ENCODE data around the gene GABRA5. TPM values are rescaled to one million over a fixed set of nuclear protein-coding genes. Genes with fewer than 3 reads are reported as not detected.

The GABRA5 gene
- polyA plus RNA-seq, 3 donors: not detected

- no peak for DNase-seq
Measured at GRCh38 chr15:26864664-26865191, 2.1 kb upstream of the GABRA5 start.

GRCh38 chr15:26867200-26868007 is 542 bp downstream of the GABRA5 start:
- Mint-ChIP-seq H3K9me3 (peaks cover 0 to 3% (median 0%) of the 10 kb centered on the region in 7 donors), H3K4me1 (no peaks in the 10 kb centered on the region), H3K36me3 (no peaks in the 10 kb centered on the region), H3K4me3 (peak overlapping the region in 1 of 2 donors; percentile 48), H3K27me3 (ENCODE audit: low read depth in 3 of 3) (peaks cover 26 to 36% (median 28%) of the 10 kb centered on the region in 3 donors), H3K27ac (no peak overlapping the region)
- no peaks in the 10 kb centered on the region for H3K4me1 ChIP-seq (ENCODE audit: control insufficient read depth in 1 of 2, insufficient read depth in 2 of 2, low read length in 2 of 2)
- H4K20me1 ChIP-seq (ENCODE audit: insufficient read depth, low read length): no peaks in the 10 kb centered on the region
- TF ChIP-seq CTCF (IDR thresholded peaks at IDR 0.05): no peak
- H3K4me2 ChIP-seq (replicated peaks; ENCODE audit: extremely low read depth, low read length, poor library complexity, severe bottlenecking): no peak overlapping the region
- H2AFZ ChIP-seq (ENCODE audit: insufficient read depth, low read depth, low read length, poor library complexity, severe bottlenecking): no peak overlapping the region
- no peak overlapping the region for H3K27ac ChIP-seq (ENCODE audit: low read depth in 1 of 2, low read length in 2 of 2)
- DNase-seq: no peak
- no peak overlapping the region for H3K4me3 ChIP-seq (replicated peaks in 1 of 3; ENCODE audit: low read depth in 2 of 3, low read length in 3 of 3)
- no peaks in the 10 kb centered on the region for H3K9me3 ChIP-seq (replicated peaks in 1 of 2; ENCODE audit: control insufficient read depth in 1 of 2, insufficient read depth in 1 of 2, low read length in 2 of 2)
- H3K27me3 ChIP-seq (ENCODE audit: control insufficient read depth in 2 of 2, insufficient read depth in 2 of 2, low read length in 2 of 2): peaks cover 9 to 33% of the 10 kb centered on the region in 2 donors
- intact Hi-C loops (cut with micrococcal nuclease): no loop called here
- H3K9ac ChIP-seq (ENCODE audit: insufficient read depth, low read length, poor library complexity, severe bottlenecking): no peak overlapping the region
- H3K79me2 ChIP-seq (ENCODE audit: insufficient read depth, low read length): no peaks in the 10 kb centered on the region
- WGBS (ENCODE audit: insufficient coverage): 2% methylated on average over 101 of the region's 104 CpGs
- H3K36me3 ChIP-seq (replicated peaks in 1 of 2; ENCODE audit: control insufficient read depth in 1 of 2, insufficient read depth in 2 of 2, low read length in 2 of 2): no peaks in the 10 kb centered on the region

More at GRCh38 chr15:26864664-26865191, 2.1 kb upstream of the GABRA5 start:
- Histone ChIP-seq H3K9ac (ENCODE audit: insufficient read depth, low read length, poor library complexity, severe bottlenecking) (no peak overlapping the region), H3K27ac (ENCODE audit: low read depth in 1 of 2, low read length in 2 of 2) (no peak overlapping the region), H4K20me1 (ENCODE audit: insufficient read depth, low read length) (no peaks in the 10 kb centered on the region), H3K9me3 (replicated peaks in 1 of 2; ENCODE audit: control insufficient read depth in 1 of 2, insufficient read depth in 1 of 2, low read length in 2 of 2) (no peaks in the 10 kb centered on the region), H3K4me3 (replicated peaks in 1 of 3; ENCODE audit: low read depth in 2 of 3, low read length in 3 of 3) (no peak overlapping the region), H3K27me3 (ENCODE audit: control insufficient read depth in 2 of 2, insufficient read depth in 2 of 2, low read length in 2 of 2) (peaks cover 9 to 33% of the 10 kb centered on the region in 2 donors), H3K79me2 (ENCODE audit: insufficient read depth, low read length) (no peaks in the 10 kb centered on the region), H3K36me3 (replicated peaks in 1 of 2; ENCODE audit: control insufficient read depth in 1 of 2, insufficient read depth in 2 of 2, low read length in 2 of 2) (no peaks in the 10 kb centered on the region), H2AFZ (ENCODE audit: insufficient read depth, low read depth, low read length, poor library complexity, severe bottlenecking) (no peak overlapping the region), H3K4me2 (replicated peaks; ENCODE audit: extremely low read depth, low read length, poor library complexity, severe bottlenecking) (no peak overlapping the region), H3K4me1 (ENCODE audit: control insufficient read depth in 1 of 2, insufficient read depth in 2 of 2, low read length in 2 of 2) (no peaks in the 10 kb centered on the region)
- no peak for TF ChIP-seq CTCF (IDR thresholded peaks at IDR 0.05)
- WGBS (ENCODE audit: insufficient coverage): 11% methylated on average over 1 of the region's 8 CpGs
- intact Hi-C loops (cut with micrococcal nuclease): no loop called here
- Mint-ChIP-seq H3K27me3 (ENCODE audit: low read depth in 3 of 3) (peaks cover 24 to 36% (median 27%) of the 10 kb centered on the region in 3 donors), H3K9me3 (peaks cover 0 to 3% (median 0%) of the 10 kb centered on the region in 7 donors), H3K4me1 (no peaks in the 10 kb centered on the region), H3K36me3 (no peaks in the 10 kb centered on the region), H3K27ac (no peak overlapping the region), H3K4me3 (no peak overlapping the region)
